Airway epithelial cell (primary cell): ENCODE measurements around the gene TMCO4. TPM values are rescaled to one million over a fixed set of nuclear protein-coding genes. Genes with fewer than 3 reads are reported as not detected.

Experiments used
- total RNA-seq: library from RNA; depleted of rRNA; stranded (reverse); fragments of >200 nt; gene quantifications from 2 replicates; pipeline ENCODE4 v1.2.3, GENCODE V29; 2015

Gene TMCO4
- total RNA-seq = 5.2 and 10.9 TPM in 2 replicates

DNA sequence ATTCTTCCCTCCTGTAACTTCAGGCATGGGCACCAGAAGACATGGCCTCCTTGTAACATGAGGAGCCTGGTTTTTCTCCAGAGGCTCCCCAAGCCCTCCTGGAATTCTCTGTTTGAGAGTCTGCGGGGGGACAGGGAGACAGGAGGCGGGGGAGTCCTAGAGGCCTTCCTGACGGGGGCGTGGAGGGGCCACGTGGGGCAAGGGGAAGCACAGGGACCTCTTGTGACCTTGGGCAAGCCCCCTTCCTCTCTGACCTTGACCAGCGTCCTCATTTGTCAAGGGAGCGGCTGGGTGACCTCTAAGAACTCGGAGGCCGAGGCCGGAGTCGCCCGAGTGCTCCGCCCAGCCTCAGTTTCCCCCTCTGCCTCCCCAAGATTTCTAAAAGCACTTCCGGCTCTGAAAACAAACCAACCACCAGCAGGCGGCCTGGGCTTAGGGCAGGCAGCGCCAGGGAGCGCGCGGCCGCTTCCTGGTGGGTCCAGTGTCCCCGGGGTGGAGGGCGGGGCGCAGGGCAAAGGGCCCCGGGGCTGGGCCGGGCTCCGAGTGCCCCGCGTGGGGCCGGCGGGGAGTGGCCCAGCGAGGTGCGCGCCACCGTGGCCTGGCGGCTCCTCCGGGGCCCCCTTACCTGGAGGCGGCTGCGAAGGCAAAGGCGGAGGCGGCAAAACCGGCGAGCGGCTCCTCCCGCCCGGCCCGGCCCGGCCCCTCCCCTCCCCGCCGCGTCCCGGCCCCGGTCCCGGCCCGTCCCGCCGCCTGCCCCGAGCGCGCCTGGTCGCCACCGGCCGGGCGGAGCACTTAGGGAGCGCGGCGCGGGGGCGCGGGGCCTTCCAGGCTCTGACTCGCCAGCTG, at the start of gene TMCO4:
Gene TMCO4, minus strand, starts transcription at position 687 of the 846 bp plus-strand sequence. CDS start 19,158 bp downstream, outside the sequence.

DNA sequence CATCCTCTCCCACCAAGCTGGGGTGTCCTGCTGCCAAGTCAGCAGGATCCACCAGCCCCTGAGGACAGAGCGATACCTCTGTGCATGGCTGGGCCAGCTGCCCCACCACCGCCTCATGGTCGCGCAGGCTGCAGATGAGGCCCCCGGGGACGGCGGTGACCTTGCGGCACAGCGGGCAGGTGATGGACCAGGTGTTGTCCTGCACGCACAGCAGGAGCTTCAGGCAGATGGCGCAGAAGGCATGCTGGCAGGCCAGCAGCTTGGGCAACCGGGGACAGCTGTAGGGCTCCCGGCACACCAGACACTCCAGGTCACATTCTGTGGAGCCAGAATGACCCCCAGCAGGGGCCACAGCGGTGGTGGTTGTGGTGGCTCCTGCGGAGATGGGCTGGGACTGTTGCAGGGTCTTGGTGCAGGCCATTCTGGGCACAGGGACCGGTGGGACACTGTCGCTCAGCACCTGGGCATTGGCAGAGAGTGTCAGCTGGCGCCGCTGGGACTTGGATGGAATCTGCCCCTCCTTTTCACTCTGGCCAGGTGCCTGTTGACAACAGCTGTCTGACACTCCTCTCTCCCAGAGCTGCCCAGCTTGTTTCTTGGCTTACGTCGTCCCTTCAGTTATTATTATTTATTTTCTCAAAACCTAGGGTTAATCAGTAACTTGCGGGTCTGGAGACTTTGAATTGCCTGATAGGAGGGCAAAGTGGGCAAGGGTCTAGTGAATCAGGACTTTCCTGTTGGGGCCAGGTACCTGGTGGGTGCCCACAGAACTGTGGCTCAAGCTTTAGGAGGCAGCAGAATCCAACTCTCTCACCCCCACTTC, 15.2 kb upstream of the TMCO4 start, which contains the start of gene RNF186:
Gene RNF186, minus strand, starts transcription at position 603 of the 823 bp plus-strand sequence. Its CDS starts 182 bp downstream, at position 421.

DNA sequence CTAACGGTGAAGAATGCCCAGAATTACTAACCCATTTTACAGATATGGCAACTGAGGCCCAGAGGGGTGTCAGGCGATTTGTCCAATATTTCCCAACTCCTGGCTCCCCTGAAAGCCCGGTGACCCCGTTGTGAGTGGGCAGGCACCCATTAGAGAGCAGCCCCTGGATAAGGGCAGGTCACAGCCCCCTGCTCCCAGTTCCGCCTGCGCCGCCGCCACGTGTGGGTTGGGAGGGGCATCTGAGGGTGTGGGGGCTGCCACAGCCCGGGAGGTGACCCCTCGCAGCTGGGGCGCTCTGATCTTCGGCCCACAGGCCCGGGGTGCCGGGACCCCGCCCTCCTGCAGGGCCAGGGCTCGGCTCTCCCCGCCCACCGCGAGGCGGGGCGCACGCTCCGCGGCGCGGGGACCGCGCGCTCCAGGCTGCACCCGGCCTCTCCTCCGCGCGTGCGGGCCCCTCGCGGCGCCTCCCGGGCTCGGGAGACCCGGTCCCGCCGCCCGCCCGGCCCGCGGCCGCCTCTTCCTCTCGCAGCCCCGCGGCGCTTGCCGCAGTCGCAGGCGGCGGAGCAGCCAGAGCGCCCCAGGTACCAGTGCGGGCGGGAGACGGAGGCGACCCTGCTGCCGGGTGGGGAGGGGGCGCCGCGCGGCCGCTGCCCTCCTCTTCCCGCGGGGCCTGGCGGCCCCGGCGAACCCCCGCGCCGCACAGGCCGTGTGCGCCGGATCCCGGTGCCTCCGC, 135.1 kb downstream of the TMCO4 start, which contains the start of gene HTR6:
Gene HTR6, plus strand, starts transcription at position 423 of the 733 bp plus-strand sequence. CDS start 879 bp downstream, outside the sequence.

DNA sequence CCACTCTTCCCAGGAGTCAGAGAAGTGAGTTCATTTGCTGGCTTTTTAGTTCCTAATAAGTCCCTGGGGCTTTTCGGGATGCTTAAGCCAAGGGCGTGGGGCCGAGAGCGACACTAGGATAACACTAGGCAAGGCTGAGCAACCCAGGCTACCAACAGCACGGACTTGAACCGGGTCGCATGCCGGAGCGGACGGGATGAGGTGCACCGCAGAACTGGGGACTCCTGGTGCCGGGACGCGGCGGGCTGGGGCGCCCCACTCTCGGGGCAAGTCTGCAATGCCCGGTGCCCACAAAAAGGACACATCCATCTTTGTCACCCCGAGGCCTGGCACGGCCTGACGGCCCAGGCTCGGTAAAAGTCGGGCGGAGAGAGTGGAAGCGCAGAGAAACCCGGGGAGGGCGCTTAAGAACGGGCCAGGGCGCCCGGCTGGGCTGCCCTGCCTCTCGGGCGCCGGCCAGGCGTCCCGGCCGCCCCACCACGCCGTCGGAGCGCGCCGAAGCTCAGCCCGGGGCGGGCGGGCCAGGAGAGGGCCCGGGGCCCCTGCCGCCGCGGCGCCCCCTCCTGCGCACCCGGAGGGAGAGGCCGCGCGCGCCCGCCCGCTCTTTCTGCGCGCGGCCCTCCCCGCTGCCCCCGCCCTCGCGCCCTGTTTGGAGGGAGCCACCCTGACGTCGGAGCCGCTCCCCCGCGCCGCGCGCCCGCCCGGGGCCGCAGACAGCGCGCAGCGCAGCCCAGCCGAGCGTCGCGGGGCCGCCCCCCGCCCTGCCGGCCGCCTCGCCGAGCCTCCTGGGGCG, 155.9 kb downstream of the TMCO4 start, which contains the start of gene NBL1:
Gene NBL1, plus strand, starts transcription at position 710 of the 793 bp plus-strand sequence. CDS start 10,720 bp downstream, outside the sequence.

Other genes with a start within 250 kb of the TMCO4 start
- 64.3 and 69.5 TPM in 2 replicates for gene NBL1, start 155.6 kb downstream of the TMCO4 start, total RNA-seq
- gene HTR6, start 135.0 kb downstream of the TMCO4 start, total RNA-seq = not detected in 2 replicates
- gene RNF186, start 15.4 kb upstream of the TMCO4 start, total RNA-seq = not detected in 2 replicates
- gene OTUD3, start 82.5 kb upstream of the TMCO4 start, total RNA-seq = 1.8 and 2.1 TPM in 2 replicates
- not detected in 2 replicates for gene PLA2G2E, start 123.7 kb upstream of the TMCO4 start, total RNA-seq
- gene PLA2G2A, start 179.7 kb upstream of the TMCO4 start, total RNA-seq = not detected in 2 replicates